ENCODE measurements around the gene QSOX2.

The QSOX2 gene

GRCh38 chr9:136252281-136252680 lies 6.7 kb upstream of the QSOX2 start:
- H3K27me3 ChIP-seq (ENCODE audit: control insufficient read depth in 3 of 3, insufficient read depth in 3 of 3, low read depth in 1 of 3, low read length in 3 of 3) = peaks cover 0 to 63% (median 0%) of the 10 kb centered on the region in 3 experiments
- H3K9ac ChIP-seq (ENCODE audit: low read depth, low read length, poor library complexity) = no peak overlapping the region
- H3K18ac ChIP-seq (ENCODE audit: low read length) = no peak overlapping the region
- H2AFZ ChIP-seq (ENCODE audit: low read length) = no peak overlapping the region
- no peak overlapping the region for H2BK15ac ChIP-seq (ENCODE audit: low read length)
- no peaks in the 10 kb centered on the region for H3K9me3 ChIP-seq (replicated peaks in 1 of 2; ENCODE audit: control insufficient read depth in 2 of 2, insufficient read depth in 1 of 2, low read depth in 1 of 2, low read length in 2 of 2)
- H4K91ac ChIP-seq (ENCODE audit: low read depth, low read length, poor library complexity) = no peak overlapping the region
- no peak overlapping the region for H2BK12ac ChIP-seq (ENCODE audit: low read length)
- no peak overlapping the region for H3K4me3 ChIP-seq (ENCODE audit: low read length in 2 of 2)
- DNase-seq (ENCODE audit: low spot score) = no peak
- WGBS, 2 donors (ENCODE audit: extremely low coverage in 2 of 2, insufficient read length in 2 of 2, insufficient replicate concordance in 1 of 2) = no CpG with 5 or more reads among the region's 29 CpGs
- H3K4ac ChIP-seq (ENCODE audit: low read length) = no peak overlapping the region
- no peak overlapping the region for H3K4me2 ChIP-seq (ENCODE audit: insufficient read depth, low read length, poor library complexity, severe bottlenecking)
- H3K79me1 ChIP-seq (ENCODE audit: low read depth, low read length) = no peaks in the 10 kb centered on the region
- H2AK5ac ChIP-seq (ENCODE audit: low read depth, low read length) = peak overlapping the region; percentile 87
- no peaks in the 10 kb centered on the region for H3K36me3 ChIP-seq (replicated peaks in 1 of 2; ENCODE audit: control insufficient read depth in 2 of 2, insufficient read depth in 2 of 2, low read length in 2 of 2)
- no peak overlapping the region for H3K14ac ChIP-seq (ENCODE audit: low read length)
- H3K4me1 ChIP-seq (ENCODE audit: control insufficient read depth in 2 of 2, insufficient read depth in 1 of 2, low read depth in 1 of 2, low read length in 2 of 2) = peaks cover 0 to 5% of the 10 kb centered on the region in 2 donors
- H3K27ac ChIP-seq (replicated peaks; ENCODE audit: low read length) = no peak overlapping the region
- no peak overlapping the region for H2BK5ac ChIP-seq (ENCODE audit: low read length)
- no peak overlapping the region for H2BK120ac ChIP-seq (ENCODE audit: low read depth, low read length)
- H4K8ac ChIP-seq (ENCODE audit: low read depth, low read length) = no peak overlapping the region
- no peak overlapping the region for H3K23ac ChIP-seq (ENCODE audit: low read depth, low read length, poor library complexity)

DNA sequence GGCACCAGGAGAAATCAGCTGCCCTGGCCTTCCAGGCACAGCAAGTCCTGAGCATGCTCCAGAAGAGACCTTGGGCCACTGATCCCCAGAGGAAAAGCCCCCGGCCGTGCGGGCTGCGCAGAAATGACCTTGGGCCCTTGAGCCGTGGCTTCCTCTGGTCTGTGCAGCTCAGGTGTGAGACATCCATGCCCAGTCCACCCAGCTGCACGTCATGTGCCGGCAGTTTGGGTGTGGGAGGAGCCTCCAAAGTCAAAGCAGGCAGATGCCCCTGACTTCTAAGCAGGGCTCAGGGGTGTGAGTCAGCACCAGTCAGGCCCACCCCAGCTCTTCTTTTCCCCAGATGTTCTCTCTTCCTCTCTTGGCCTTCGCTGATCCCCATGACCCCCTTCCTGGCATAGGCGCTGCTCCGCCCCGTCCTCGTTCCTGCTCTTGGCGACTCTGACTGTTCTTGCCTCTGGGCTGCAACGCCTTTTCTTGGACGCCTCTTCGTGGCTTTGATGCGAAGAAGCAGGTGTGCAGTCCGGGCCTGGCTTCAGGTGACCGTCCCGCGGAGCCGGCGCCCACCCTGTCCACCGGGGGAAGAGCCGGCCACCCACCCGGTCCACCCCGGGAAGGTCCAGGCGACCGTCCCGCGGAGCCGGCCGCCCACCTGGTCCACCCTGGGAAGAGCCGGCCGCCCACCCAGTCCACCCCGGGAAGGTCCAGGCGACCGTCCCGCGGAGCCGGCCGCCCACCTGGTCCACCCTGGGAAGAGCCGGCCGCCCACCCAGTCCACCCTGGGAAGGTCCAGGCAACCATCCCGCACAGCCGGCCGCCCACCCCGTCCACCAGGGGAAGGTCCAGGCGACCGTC lies 5.9 kb upstream of the QSOX2 start:
- no peak overlapping the region for H4K91ac ChIP-seq (ENCODE audit: low read depth, low read length, poor library complexity)
- H3K14ac ChIP-seq (ENCODE audit: low read length) = no peak overlapping the region
- peak overlapping the region; percentile 64 for H2AK5ac ChIP-seq (ENCODE audit: low read depth, low read length)
- H2AFZ ChIP-seq (ENCODE audit: low read length) = no peak overlapping the region
- H2BK15ac ChIP-seq (ENCODE audit: low read length) = peak overlapping the region; percentile 63
- no peaks in the 10 kb centered on the region for H3K36me3 ChIP-seq (replicated peaks in 1 of 2; ENCODE audit: control insufficient read depth in 2 of 2, insufficient read depth in 2 of 2, low read length in 2 of 2)
- H3K9ac ChIP-seq (ENCODE audit: low read depth, low read length, poor library complexity) = peak overlapping the region; percentile 35
- H2BK12ac ChIP-seq (ENCODE audit: low read length) = peak overlapping the region; percentile 48
- H3K79me1 ChIP-seq (ENCODE audit: low read depth, low read length) = no peaks in the 10 kb centered on the region
- peak overlapping the region; percentile 39 for H3K18ac ChIP-seq (ENCODE audit: low read length)
- no peak overlapping the region for H3K4me2 ChIP-seq (ENCODE audit: insufficient read depth, low read length, poor library complexity, severe bottlenecking)
- H3K27ac ChIP-seq (replicated peaks; ENCODE audit: low read length) = no peak overlapping the region
- no peak overlapping the region for H3K4me3 ChIP-seq (ENCODE audit: low read length in 2 of 2)
- H3K4me1 ChIP-seq (ENCODE audit: control insufficient read depth in 2 of 2, insufficient read depth in 1 of 2, low read depth in 1 of 2, low read length in 2 of 2) = peaks cover 0 to 5% of the 10 kb centered on the region in 2 donors
- WGBS, 2 donors (ENCODE audit: extremely low coverage in 2 of 2, insufficient read length in 2 of 2, insufficient replicate concordance in 1 of 2) = no CpG with 5 or more reads among the region's 50 CpGs
- peaks cover 0 to 67% (median 0%) of the 10 kb centered on the region in 3 experiments for H3K27me3 ChIP-seq (ENCODE audit: control insufficient read depth in 3 of 3, insufficient read depth in 3 of 3, low read depth in 1 of 3, low read length in 3 of 3)
- no peak overlapping the region for H2BK120ac ChIP-seq (ENCODE audit: low read depth, low read length)
- no peak overlapping the region for H4K8ac ChIP-seq (ENCODE audit: low read depth, low read length)
- H3K9me3 ChIP-seq (replicated peaks in 1 of 2; ENCODE audit: control insufficient read depth in 2 of 2, insufficient read depth in 1 of 2, low read depth in 1 of 2, low read length in 2 of 2) = no peaks in the 10 kb centered on the region
- DNase-seq (ENCODE audit: low spot score) = no peak
- no peak overlapping the region for H2BK5ac ChIP-seq (ENCODE audit: low read length)
- H3K23ac ChIP-seq (ENCODE audit: low read depth, low read length, poor library complexity) = peak overlapping the region; percentile 21
- no peak overlapping the region for H3K4ac ChIP-seq (ENCODE audit: low read length)

DNA sequence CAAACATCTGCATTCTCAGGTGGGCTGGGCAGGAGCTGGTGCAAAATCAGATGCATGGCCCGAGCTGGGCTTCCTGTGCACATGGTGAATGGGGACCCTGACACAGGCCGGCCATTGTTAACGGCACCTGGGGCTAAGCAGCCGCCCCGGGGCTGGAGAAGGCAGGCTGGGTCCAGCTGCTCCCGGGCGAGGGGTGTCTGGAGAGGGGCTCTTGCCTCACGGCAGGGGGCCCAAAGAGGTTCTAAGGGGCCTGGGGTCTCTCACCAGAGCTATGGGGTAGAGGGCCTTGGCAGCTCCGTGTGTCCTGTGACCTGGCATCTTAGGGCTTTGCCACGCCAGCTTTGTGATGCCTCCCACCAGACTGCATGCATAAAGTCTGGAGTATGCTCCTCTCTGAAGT lies 5.1 kb upstream of the QSOX2 start:
- Histone ChIP-seq H3K9ac (ENCODE audit: low read depth, low read length, poor library complexity) (no peak overlapping the region), H3K4me1 (ENCODE audit: control insufficient read depth in 2 of 2, insufficient read depth in 1 of 2, low read depth in 1 of 2, low read length in 2 of 2) (peaks cover 0 to 5% of the 10 kb centered on the region in 2 donors), H2AFZ (ENCODE audit: low read length) (no peak overlapping the region), H3K18ac (ENCODE audit: low read length) (peak overlapping the region; percentile 20), H3K4me2 (ENCODE audit: insufficient read depth, low read length, poor library complexity, severe bottlenecking) (no peak overlapping the region), H3K4me3 (ENCODE audit: low read length in 2 of 2) (no peak overlapping the region), H4K8ac (ENCODE audit: low read depth, low read length) (no peak overlapping the region), H2BK5ac (ENCODE audit: low read length) (no peak overlapping the region), H3K27me3 (ENCODE audit: control insufficient read depth in 3 of 3, insufficient read depth in 3 of 3, low read depth in 1 of 3, low read length in 3 of 3) (peaks cover 0 to 67% (median 0%) of the 10 kb centered on the region in 3 experiments), H3K14ac (ENCODE audit: low read length) (no peak overlapping the region), H3K23ac (ENCODE audit: low read depth, low read length, poor library complexity) (no peak overlapping the region), H3K27ac (replicated peaks; ENCODE audit: low read length) (no peak overlapping the region), H2BK120ac (ENCODE audit: low read depth, low read length) (no peak overlapping the region), H2AK5ac (ENCODE audit: low read depth, low read length) (no peak overlapping the region), H2BK15ac (ENCODE audit: low read length) (no peak overlapping the region), H3K4ac (ENCODE audit: low read length) (no peak overlapping the region), H2BK12ac (ENCODE audit: low read length) (no peak overlapping the region), H3K36me3 (replicated peaks in 1 of 2; ENCODE audit: control insufficient read depth in 2 of 2, insufficient read depth in 2 of 2, low read length in 2 of 2) (no peaks in the 10 kb centered on the region), H3K79me1 (ENCODE audit: low read depth, low read length) (no peaks in the 10 kb centered on the region), H4K91ac (ENCODE audit: low read depth, low read length, poor library complexity) (no peak overlapping the region), H3K9me3 (replicated peaks in 1 of 2; ENCODE audit: control insufficient read depth in 2 of 2, insufficient read depth in 1 of 2, low read depth in 1 of 2, low read length in 2 of 2) (no peaks in the 10 kb centered on the region)
- no peak for DNase-seq (ENCODE audit: low spot score)
- WGBS, 2 donors (ENCODE audit: extremely low coverage in 2 of 2, insufficient read length in 2 of 2, insufficient replicate concordance in 1 of 2) = no CpG with 5 or more reads among the region's 10 CpGs

DNA sequence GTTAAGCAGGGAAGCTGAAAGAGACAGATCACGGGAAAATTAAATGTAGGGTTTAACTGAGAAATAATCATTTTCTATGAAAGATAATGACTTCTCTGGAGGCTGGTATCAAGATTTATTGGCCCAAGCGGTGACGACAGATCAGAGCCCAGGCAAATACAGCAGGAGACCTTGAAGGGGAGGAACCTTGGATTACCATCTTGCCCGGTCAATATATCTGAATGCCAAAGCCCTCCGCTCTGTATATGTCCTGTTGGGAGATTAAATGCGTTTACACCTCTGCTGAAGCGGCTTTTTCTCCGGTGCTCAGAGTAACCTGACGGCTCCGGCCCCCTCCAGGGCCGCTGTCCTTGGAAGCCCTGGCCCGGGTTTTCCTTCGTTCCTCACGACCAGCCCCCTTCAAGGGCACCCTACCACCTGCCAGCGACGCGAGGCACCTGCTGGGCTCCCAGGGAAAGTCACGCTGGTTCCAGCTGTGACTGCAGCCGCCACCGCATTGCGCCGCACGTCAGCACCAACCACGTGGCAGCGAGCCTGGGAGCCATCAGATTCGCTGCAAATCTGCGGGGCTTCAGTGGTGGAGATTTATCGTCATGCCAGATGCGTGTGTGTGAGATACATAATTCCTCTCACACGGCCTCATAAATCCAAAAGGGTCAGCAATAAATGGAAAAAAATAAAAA lies 4.4 kb upstream of the QSOX2 start:
- whole genome bisulfite sequencing, 2 donors (ENCODE audit: extremely low coverage in 2 of 2, insufficient read length in 2 of 2, insufficient replicate concordance in 1 of 2) = no CpG with 5 or more reads among the region's 30 CpGs
- no peaks in the 10 kb centered on the region for H3K9me3 ChIP-seq (replicated peaks in 1 of 2; ENCODE audit: control insufficient read depth in 2 of 2, insufficient read depth in 1 of 2, low read depth in 1 of 2, low read length in 2 of 2)
- H2AK5ac ChIP-seq (ENCODE audit: low read depth, low read length) = peak overlapping the region; percentile 30
- H3K36me3 ChIP-seq (replicated peaks in 1 of 2; ENCODE audit: control insufficient read depth in 2 of 2, insufficient read depth in 2 of 2, low read length in 2 of 2) = no peaks in the 10 kb centered on the region
- H2BK15ac ChIP-seq (ENCODE audit: low read length) = no peak overlapping the region
- H3K79me1 ChIP-seq (ENCODE audit: low read depth, low read length) = no peaks in the 10 kb centered on the region
- no peak overlapping the region for H2AFZ ChIP-seq (ENCODE audit: low read length)
- peaks cover 0 to 63% (median 0%) of the 10 kb centered on the region in 3 experiments for H3K27me3 ChIP-seq (ENCODE audit: control insufficient read depth in 3 of 3, insufficient read depth in 3 of 3, low read depth in 1 of 3, low read length in 3 of 3)
- peak overlapping the region; percentile 94 for H3K23ac ChIP-seq (ENCODE audit: low read depth, low read length, poor library complexity)
- no peak overlapping the region for H3K4me2 ChIP-seq (ENCODE audit: insufficient read depth, low read length, poor library complexity, severe bottlenecking)
- H3K18ac ChIP-seq (ENCODE audit: low read length) = no peak overlapping the region
- no peak overlapping the region for H3K4me3 ChIP-seq (ENCODE audit: low read length in 2 of 2)
- H2BK5ac ChIP-seq (ENCODE audit: low read length) = peak overlapping the region; percentile 49
- H3K27ac ChIP-seq (replicated peaks; ENCODE audit: low read length) = no peak overlapping the region
- H2BK12ac ChIP-seq (ENCODE audit: low read length) = no peak overlapping the region
- H2BK120ac ChIP-seq (ENCODE audit: low read depth, low read length) = no peak overlapping the region
- H3K4ac ChIP-seq (ENCODE audit: low read length) = no peak overlapping the region
- DNase-seq (ENCODE audit: low spot score) = no peak
- H3K14ac ChIP-seq (ENCODE audit: low read length) = no peak overlapping the region
- no peak overlapping the region for H3K9ac ChIP-seq (ENCODE audit: low read depth, low read length, poor library complexity)
- no peak overlapping the region for H4K91ac ChIP-seq (ENCODE audit: low read depth, low read length, poor library complexity)
- H4K8ac ChIP-seq (ENCODE audit: low read depth, low read length) = no peak overlapping the region
- H3K4me1 ChIP-seq (ENCODE audit: control insufficient read depth in 2 of 2, insufficient read depth in 1 of 2, low read depth in 1 of 2, low read length in 2 of 2) = peaks cover 0 to 5% of the 10 kb centered on the region in 2 donors

All from neuronal stem cell (in vitro differentiated cells).